ENCODE measurements around the gene RTL10. TPM values are rescaled to one million over a fixed set of nuclear protein-coding genes. Genes with fewer than 3 reads are reported as not detected.

Gene RTL10
- polyA plus RNA-seq, 1 donor (not counting 4 experiments of a cell fraction or from before 2014, with no cell fraction given) = 12.9 TPM

DNA sequence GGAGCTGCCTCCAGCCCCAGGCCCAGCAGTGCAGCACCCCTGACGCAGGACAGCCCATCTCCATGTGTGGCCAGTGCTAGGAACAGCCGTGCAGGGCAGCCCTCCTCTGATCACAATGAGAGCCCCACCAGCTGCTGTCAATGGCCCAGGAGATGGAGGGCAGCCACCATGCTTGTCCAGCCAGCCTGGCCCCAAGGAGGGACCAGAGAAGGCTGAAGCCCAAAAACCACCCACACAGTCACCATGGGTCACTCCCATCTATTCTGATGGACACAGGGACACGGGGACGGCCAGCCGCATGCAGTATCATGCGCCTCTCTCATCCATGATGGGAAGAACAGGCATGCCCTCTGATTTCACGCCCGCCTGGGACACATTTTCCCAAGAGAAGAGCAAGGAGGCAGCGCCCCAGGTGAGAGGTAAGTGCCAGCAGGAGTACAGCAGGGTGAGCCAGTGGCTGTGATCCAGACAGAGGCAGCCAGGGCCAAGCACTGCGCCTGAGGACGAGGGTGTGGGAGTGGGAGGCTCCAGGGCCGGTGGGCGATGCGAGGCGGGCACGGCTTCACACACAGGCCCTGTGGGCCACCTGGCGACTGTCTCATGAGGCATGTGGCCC is 33.6 kb upstream of the RTL10 start:
- H3K4me1 ChIP-seq (ENCODE audit: control insufficient read depth, extremely low read depth, insufficient read depth, low read length) = peaks cover 40% of the 10 kb centered on the region
- no peaks in the 10 kb centered on the region for H3K79me2 ChIP-seq (ENCODE audit: control insufficient read depth, insufficient read depth, low read length)
- TF ChIP-seq EZH2 (IDR thresholded peaks at IDR 0.05; ENCODE audit: low read length) = no peak
- TF ChIP-seq, protein P1, sequence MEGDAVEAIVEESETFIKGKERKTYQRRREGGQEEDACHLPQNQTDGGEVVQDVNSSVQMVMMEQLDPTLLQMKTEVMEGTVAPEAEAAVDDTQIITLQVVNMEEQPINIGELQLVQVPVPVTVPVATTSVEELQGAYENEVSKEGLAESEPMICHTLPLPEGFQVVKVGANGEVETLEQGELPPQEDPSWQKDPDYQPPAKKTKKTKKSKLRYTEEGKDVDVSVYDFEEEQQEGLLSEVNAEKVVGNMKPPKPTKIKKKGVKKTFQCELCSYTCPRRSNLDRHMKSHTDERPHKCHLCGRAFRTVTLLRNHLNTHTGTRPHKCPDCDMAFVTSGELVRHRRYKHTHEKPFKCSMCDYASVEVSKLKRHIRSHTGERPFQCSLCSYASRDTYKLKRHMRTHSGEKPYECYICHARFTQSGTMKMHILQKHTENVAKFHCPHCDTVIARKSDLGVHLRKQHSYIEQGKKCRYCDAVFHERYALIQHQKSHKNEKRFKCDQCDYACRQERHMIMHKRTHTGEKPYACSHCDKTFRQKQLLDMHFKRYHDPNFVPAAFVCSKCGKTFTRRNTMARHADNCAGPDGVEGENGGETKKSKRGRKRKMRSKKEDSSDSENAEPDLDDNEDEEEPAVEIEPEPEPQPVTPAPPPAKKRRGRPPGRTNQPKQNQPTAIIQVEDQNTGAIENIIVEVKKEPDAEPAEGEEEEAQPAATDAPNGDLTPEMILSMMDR (optimal IDR thresholded peaks at IDR 0.05 in 1 of 3, IDR thresholded peaks at IDR 0.05 in 1 of 3, conservative IDR thresholded peaks at IDR 0.05 in 1 of 3; ENCODE audit: extremely low read depth in 1 of 3, insufficient read depth in 2 of 3, low read length in 3 of 3) = peak in 1 of 3 experiments; percentile 5
- no peaks in the 10 kb centered on the region for H3K36me3 ChIP-seq (ENCODE audit: control insufficient read depth in 2 of 2, extremely low read depth in 1 of 2, insufficient read depth in 2 of 2, low read length in 2 of 2)
- H3K9me1 ChIP-seq (ENCODE audit: control insufficient read depth, extremely low read depth, insufficient read depth, low read length) = no peaks in the 10 kb centered on the region
- H3K27ac ChIP-seq (ENCODE audit: control insufficient read depth, insufficient read depth, low read length) = no peak overlapping the region
- DNase-seq (ENCODE audit: low read depth, low spot score) (no peak), FAIRE-seq (no peak)
- no peak overlapping the region for H2AFZ ChIP-seq (ENCODE audit: control insufficient read depth, low read length)
- no peaks in the 10 kb centered on the region for H4K20me1 ChIP-seq (ENCODE audit: control insufficient read depth, extremely low read depth, insufficient read depth, low read length)
- no peak overlapping the region for H3K4me2 ChIP-seq (ENCODE audit: control insufficient read depth, extremely low read depth, insufficient read depth, low read depth, low read length)
- no peak overlapping the region for H3K4me3 ChIP-seq (ENCODE audit: control insufficient read depth in 2 of 3, extremely low read depth in 1 of 3, insufficient read depth in 2 of 3, low read depth in 1 of 3, low read length in 3 of 3)
- dilution Hi-C loops (cut with MboI; ENCODE audit: extremely low pct_ligation_motif_present, low sequenced_read_pairs) = no loop called here
- H3K27me3 ChIP-seq (ENCODE audit: control insufficient read depth, extremely low read depth, insufficient read depth, low read length) = no peaks in the 10 kb centered on the region
- H3K9me3 ChIP-seq (ENCODE audit: control insufficient read depth, low read depth, low read length) = no peaks in the 10 kb centered on the region
- H3K9ac ChIP-seq (ENCODE audit: control insufficient read depth, extremely low read depth, insufficient read depth, low read length) = no peak overlapping the region

DNA sequence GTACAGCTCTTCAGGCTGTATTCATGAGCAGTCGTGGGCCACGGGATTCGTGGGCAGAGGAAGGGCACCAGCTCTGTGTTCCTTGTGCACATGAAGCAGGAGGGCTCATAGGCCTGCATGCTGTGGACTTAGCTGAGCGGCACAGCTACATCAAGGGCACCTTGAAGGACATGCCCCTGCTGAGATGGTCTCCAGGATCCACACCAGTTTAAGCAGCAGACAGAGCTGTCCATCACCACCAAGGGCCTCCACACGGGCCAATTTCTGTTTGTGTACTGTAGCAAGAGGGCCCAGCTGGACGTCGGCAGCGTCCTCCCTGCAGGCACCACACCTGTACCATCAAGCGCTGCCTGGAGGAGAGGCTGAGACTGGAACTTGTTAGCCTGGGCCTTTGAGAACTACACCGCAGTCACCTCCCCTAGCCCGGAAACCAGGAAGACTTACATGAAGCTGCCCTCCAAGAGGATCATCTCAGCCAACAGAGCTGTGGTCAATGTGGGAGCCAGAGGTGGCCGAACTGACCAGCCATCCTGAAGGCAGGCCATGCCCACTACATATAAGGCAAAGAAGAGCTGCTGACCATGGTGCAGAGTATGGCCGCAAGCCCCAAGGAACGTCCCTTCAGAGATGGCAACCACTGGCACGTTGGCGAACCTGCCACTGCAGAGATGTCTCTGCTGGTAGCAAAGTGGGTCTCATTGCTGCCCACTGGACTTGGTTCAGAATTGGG is 32.7 kb upstream of the RTL10 start:
- dilution Hi-C loops (cut with MboI; ENCODE audit: extremely low pct_ligation_motif_present, low sequenced_read_pairs) = no loop called here
- Histone ChIP-seq H3K4me3 (ENCODE audit: control insufficient read depth in 2 of 3, extremely low read depth in 1 of 3, insufficient read depth in 2 of 3, low read depth in 1 of 3, low read length in 3 of 3) (no peak overlapping the region), H3K4me1 (ENCODE audit: control insufficient read depth, extremely low read depth, insufficient read depth, low read length) (peaks cover 40% of the 10 kb centered on the region), H3K79me2 (ENCODE audit: control insufficient read depth, insufficient read depth, low read length) (no peaks in the 10 kb centered on the region), H3K9me1 (ENCODE audit: control insufficient read depth, extremely low read depth, insufficient read depth, low read length) (no peaks in the 10 kb centered on the region), H3K4me2 (ENCODE audit: control insufficient read depth, extremely low read depth, insufficient read depth, low read depth, low read length) (no peak overlapping the region), H3K27me3 (ENCODE audit: control insufficient read depth, extremely low read depth, insufficient read depth, low read length) (no peaks in the 10 kb centered on the region), H3K36me3 (ENCODE audit: control insufficient read depth in 2 of 2, extremely low read depth in 1 of 2, insufficient read depth in 2 of 2, low read length in 2 of 2) (no peaks in the 10 kb centered on the region), H4K20me1 (ENCODE audit: control insufficient read depth, extremely low read depth, insufficient read depth, low read length) (no peaks in the 10 kb centered on the region), H3K27ac (ENCODE audit: control insufficient read depth, insufficient read depth, low read length) (no peak overlapping the region), H2AFZ (ENCODE audit: control insufficient read depth, low read length) (peak overlapping the region; percentile 10), H3K9me3 (ENCODE audit: control insufficient read depth, low read depth, low read length) (no peaks in the 10 kb centered on the region), H3K9ac (ENCODE audit: control insufficient read depth, extremely low read depth, insufficient read depth, low read length) (no peak overlapping the region)
- TF ChIP-seq, protein P1 (optimal IDR thresholded peaks at IDR 0.05 in 1 of 3, IDR thresholded peaks at IDR 0.05 in 1 of 3, conservative IDR thresholded peaks at IDR 0.05 in 1 of 3; ENCODE audit: extremely low read depth in 1 of 3, insufficient read depth in 2 of 3, low read length in 3 of 3) = no peak
- DNase-seq (ENCODE audit: low read depth, low spot score) = no peak
- no peak for FAIRE-seq
